Chondrocyte (in vitro differentiated cells): ENCODE data around the gene FRMPD4. TPM values are rescaled to one million over a fixed set of nuclear protein-coding genes. Genes with fewer than 3 reads are reported as not detected.

Experiments
- DNase-seq: peaks from one replicate; pipeline ENCODE4 v3.0.0; 2021; ENCODE audit warnings: mixed read lengths, low spot score
- H3K27ac Mint-ChIP-seq: one replicate; pipeline ENCODE4 v1.8.0; 2021; ENCODE audit warnings: mild to moderate bottlenecking, moderate library complexity, mixed read lengths; ENCODE audit not compliant: unreplicated experiment
- H3K27me3 Mint-ChIP-seq: 2 replicates; pipeline ENCODE4 v1.8.0; 2021; ENCODE audit warnings: low read depth, mixed read lengths
- H3K36me3 Mint-ChIP-seq: 2 replicates; pipeline ENCODE4 v1.8.0; 2021; ENCODE audit warnings: low read depth, mixed read lengths
- H3K4me1 Mint-ChIP-seq: 2 replicates; pipeline ENCODE4 v1.8.0; 2021; ENCODE audit warnings: low read depth, mild to moderate bottlenecking, mixed read lengths
- H3K4me3 Mint-ChIP-seq: one replicate; pipeline ENCODE4 v1.8.0; 2021; ENCODE audit warnings: mild to moderate bottlenecking, moderate library complexity, mixed read lengths; ENCODE audit not compliant: unreplicated experiment
- H3K9me3 Mint-ChIP-seq: 2 replicates; pipeline ENCODE4 v1.8.0; 2021; ENCODE audit warnings: low read depth, mixed read lengths
- CTCF ChIP-seq: fragments of 200-600 bp; sonication (generic); IDR thresholded peaks from 2 replicates; pipeline ENCODE4 v1.5.0; 2021; ENCODE audit warnings: antibody characterized with exemption, mild to moderate bottlenecking, moderate library complexity
- total RNA-seq: library from RNA; stranded (reverse); gene quantifications from 3 replicates; pipeline ENCODE4 v1.2.1, GENCODE V29; 2021

Gene FRMPD4
- total RNA-seq, 1 donor from 2014 or later = 0.10 TPM

- no peaks in the 10 kb centered on the region for H3K4me1 Mint-ChIP-seq
- TF ChIP-seq CTCF = no peak
- H3K27ac Mint-ChIP-seq = no peak overlapping the region
- H3K9me3 Mint-ChIP-seq = peaks cover 34% of the 10 kb centered on the region
- no peak for DNase-seq
- no peaks in the 10 kb centered on the region for H3K36me3 Mint-ChIP-seq
- no peak overlapping the region for H3K4me3 Mint-ChIP-seq
- H3K27me3 Mint-ChIP-seq = no peaks in the 10 kb centered on the region
These were observed 10.3 kb upstream of the FRMPD4 start for GRCh38 chrX:12128017-12128416.

- peaks cover 9% of the 10 kb centered on the region for H3K4me1 Mint-ChIP-seq
- H3K27ac Mint-ChIP-seq = no peak overlapping the region
- no peak for DNase-seq
- peaks cover 6% of the 10 kb centered on the region for H3K9me3 Mint-ChIP-seq
- peaks cover 29% of the 10 kb centered on the region for H3K27me3 Mint-ChIP-seq
- TF ChIP-seq CTCF = no peak
- H3K4me3 Mint-ChIP-seq = peak overlapping the region; percentile 52
- H3K36me3 Mint-ChIP-seq = no peaks in the 10 kb centered on the region
These were observed 317 bp upstream of the FRMPD4 start for GRCh38 chrX:12137951-12138360.

GRCh38 chrX:12139934-12140611 is 1.8 kb downstream of the FRMPD4 start:
- H3K4me1 Mint-ChIP-seq = peaks cover 9% of the 10 kb centered on the region
- TF ChIP-seq CTCF = no peak
- no peak for DNase-seq
- H3K36me3 Mint-ChIP-seq = no peaks in the 10 kb centered on the region
- H3K4me3 Mint-ChIP-seq = no peak overlapping the region
- no peak overlapping the region for H3K27ac Mint-ChIP-seq
- peaks cover 29% of the 10 kb centered on the region for H3K27me3 Mint-ChIP-seq
- H3K9me3 Mint-ChIP-seq = peaks cover 6% of the 10 kb centered on the region

- H3K27me3 Mint-ChIP-seq = peaks cover 22% of the 10 kb centered on the region
- peaks cover 3% of the 10 kb centered on the region for H3K9me3 Mint-ChIP-seq
These were observed 3.2 kb downstream of the FRMPD4 start for GRCh38 chrX:12141511-12141910.

GRCh38 chrX:12142661-12143060 is 4.4 kb downstream of the FRMPD4 start:
- Mint-ChIP-seq H3K4me1 (peaks cover 6% of the 10 kb centered on the region), H3K27me3 (peaks cover 16% of the 10 kb centered on the region), H3K4me3 (no peak overlapping the region), H3K27ac (no peak overlapping the region), H3K36me3 (no peaks in the 10 kb centered on the region), H3K9me3 (peaks cover 2% of the 10 kb centered on the region)
- DNase-seq = no peak
- TF ChIP-seq CTCF = no peak

More at GRCh38 chrX:12141511-12141910, 3.2 kb downstream of the FRMPD4 start:
- no peak for TF ChIP-seq CTCF
- Mint-ChIP-seq H3K4me1 (peaks cover 9% of the 10 kb centered on the region), H3K4me3 (no peak overlapping the region), H3K27ac (no peak overlapping the region), H3K36me3 (no peaks in the 10 kb centered on the region)
- no peak for DNase-seq
